GM19467 (cell line): ENCODE data around the gene CAMK2D.

ENCODE experiments used
- ATAC-seq: cut with Tn5 transposase; IDR thresholded peaks from one replicate; pipeline ENCODE4 v1.9.1; 2021; ENCODE audit warnings: mild to moderate bottlenecking, moderate library complexity; ENCODE audit not compliant: unreplicated experiment

The CAMK2D gene

GRCh38 chr4:113644398-113644797 lies 117.1 kb downstream of the CAMK2D start:
- no peak for ATAC-seq

- no peak for ATAC-seq
Measured at GRCh38 chr4:113643505-113643904, 118.0 kb downstream of the CAMK2D start.

- ATAC-seq, result peak; percentile 66
Measured at GRCh38 chr4:113641025-113641431, 120.5 kb downstream of the CAMK2D start.

- peak; percentile 43 for ATAC-seq
Measured at GRCh38 chr4:113639326-113639725, 122.2 kb downstream of the CAMK2D start.

- ATAC-seq, result no peak
Measured at GRCh38 chr4:113638562-113638832, 123.0 kb downstream of the CAMK2D start.

- ATAC-seq, result no peak
Measured at GRCh38 chr4:113637823-113638561, 123.5 kb downstream of the CAMK2D start.

GRCh38 chr4:113637363-113637762 lies 124.2 kb downstream of the CAMK2D start:
- ATAC-seq, result no peak

GRCh38 chr4:113636877-113637276 lies 124.7 kb downstream of the CAMK2D start:
- peak; percentile 6 for ATAC-seq

GRCh38 chr4:113636438-113636818 lies 125.1 kb downstream of the CAMK2D start:
- peak; percentile 34 for ATAC-seq

GRCh38 chr4:113635739-113636437 lies 125.7 kb downstream of the CAMK2D start:
- ATAC-seq, result no peak

- no peak for ATAC-seq
Measured at GRCh38 chr4:113634081-113634969, 127.2 kb downstream of the CAMK2D start.

GRCh38 chr4:113633467-113633866 lies 128.1 kb downstream of the CAMK2D start:
- no peak for ATAC-seq

GRCh38 chr4:113628711-113629110 lies 132.8 kb downstream of the CAMK2D start:
- no peak for ATAC-seq

- ATAC-seq, result no peak
Measured at GRCh38 chr4:113627321-113627720, 134.2 kb downstream of the CAMK2D start.

- no peak for ATAC-seq
Measured at GRCh38 chr4:113625902-113626301, 135.6 kb downstream of the CAMK2D start.

- ATAC-seq, result no peak
Measured at GRCh38 chr4:113623274-113623894, 138.2 kb downstream of the CAMK2D start.

GRCh38 chr4:113621633-113622032 lies 139.9 kb downstream of the CAMK2D start:
- no peak for ATAC-seq

- no peak for ATAC-seq
Measured at GRCh38 chr4:113620032-113620431, 141.5 kb downstream of the CAMK2D start.

GRCh38 chr4:113619526-113619925 lies 142.0 kb downstream of the CAMK2D start:
- no peak for ATAC-seq

- no peak for ATAC-seq
Measured at GRCh38 chr4:113618205-113618604, 143.3 kb downstream of the CAMK2D start.

GRCh38 chr4:113617195-113617594 lies 144.3 kb downstream of the CAMK2D start:
- ATAC-seq, result no peak
